GM19239 (cell line): ENCODE results near the gene ABHD13.

Experiments
- DNase-seq: peaks from one replicate; pipeline ENCODE4 v3.0.0; 2011; ENCODE audit warnings: low spot score; ENCODE audit not compliant: insufficient read length
- FAIRE-seq: peaks from 2 replicates; lab custom pipeline; 2011; peaks lifted over from hg19 to GRCh38; lab: Jason Lieb, UNC

ABHD13 gene

GRCh38 chr13:108276060-108276459 is 57.9 kb downstream of the ABHD13 start:
- DNase-seq (no peak), FAIRE-seq (no peak)

GRCh38 chr13:108278466-108278865 is 60.3 kb downstream of the ABHD13 start:
- no peak for DNase-seq
- FAIRE-seq = no peak

GRCh38 chr13:108281901-108282300 is 63.7 kb downstream of the ABHD13 start:
- DNase-seq = no peak
- no peak for FAIRE-seq

DNA sequence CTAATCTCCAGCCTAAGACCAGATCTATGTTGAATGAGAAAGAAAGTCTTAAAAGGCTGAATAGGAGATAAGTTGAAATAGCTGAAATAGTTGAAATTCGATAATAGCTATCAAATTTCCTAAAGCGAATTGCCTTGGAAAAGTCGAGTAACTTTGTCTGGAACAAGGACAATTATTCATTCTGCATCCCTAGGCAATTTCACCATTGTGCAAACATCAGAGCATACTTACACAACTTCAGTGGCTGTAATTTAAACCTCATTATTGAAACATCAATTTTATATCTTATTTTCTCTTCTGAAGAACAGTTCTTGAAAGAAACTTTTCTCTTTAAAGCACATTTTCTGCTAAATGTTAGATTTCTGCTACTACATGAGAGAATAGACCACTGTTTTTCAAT is 64.9 kb downstream of the ABHD13 start:
- DNase-seq = no peak
- FAIRE-seq = no peak
